ENCODE results near the gene DEXI.

DNA sequence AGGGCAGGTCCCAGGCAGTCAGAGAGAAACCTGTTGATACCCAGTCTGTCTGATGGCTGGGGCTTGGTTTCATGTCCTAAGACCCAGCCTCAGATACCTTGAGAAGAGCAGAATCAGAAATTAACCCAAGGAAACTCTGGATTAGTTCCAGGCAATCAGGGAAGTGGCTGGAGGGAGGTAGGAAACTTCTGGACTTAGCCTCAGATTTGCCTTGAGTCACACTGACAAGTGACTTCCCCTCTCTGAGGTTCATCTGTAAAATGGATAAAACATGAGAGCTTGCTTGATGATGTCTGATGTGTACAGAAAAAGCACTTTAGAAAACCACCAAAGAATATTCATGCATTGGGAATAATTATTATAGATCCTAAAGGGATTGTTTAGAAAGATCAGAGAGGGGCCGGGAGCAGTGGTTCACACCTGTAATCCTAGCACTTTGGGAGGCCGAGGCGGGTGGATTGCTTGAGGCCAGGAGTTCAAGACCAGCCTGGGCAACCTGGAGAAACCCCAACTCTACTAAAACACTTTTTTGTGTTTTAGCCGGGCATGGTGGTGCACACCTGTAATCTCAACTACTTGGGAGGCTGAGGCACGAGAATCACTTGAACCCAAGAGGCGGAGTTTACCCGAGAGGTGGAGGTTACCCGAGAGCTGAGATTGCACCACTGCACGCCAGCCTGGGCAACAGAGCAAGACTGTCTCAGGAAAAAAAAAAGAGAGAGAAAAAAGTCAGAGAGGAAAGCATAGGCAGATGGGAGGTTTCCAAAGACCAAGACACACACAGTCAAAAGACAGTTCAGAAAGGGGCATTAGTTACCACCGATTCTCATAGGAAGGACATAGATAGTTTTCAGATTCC lies 61.4 kb downstream of the DEXI start:
- TF ChIP-seq, protein P1, sequence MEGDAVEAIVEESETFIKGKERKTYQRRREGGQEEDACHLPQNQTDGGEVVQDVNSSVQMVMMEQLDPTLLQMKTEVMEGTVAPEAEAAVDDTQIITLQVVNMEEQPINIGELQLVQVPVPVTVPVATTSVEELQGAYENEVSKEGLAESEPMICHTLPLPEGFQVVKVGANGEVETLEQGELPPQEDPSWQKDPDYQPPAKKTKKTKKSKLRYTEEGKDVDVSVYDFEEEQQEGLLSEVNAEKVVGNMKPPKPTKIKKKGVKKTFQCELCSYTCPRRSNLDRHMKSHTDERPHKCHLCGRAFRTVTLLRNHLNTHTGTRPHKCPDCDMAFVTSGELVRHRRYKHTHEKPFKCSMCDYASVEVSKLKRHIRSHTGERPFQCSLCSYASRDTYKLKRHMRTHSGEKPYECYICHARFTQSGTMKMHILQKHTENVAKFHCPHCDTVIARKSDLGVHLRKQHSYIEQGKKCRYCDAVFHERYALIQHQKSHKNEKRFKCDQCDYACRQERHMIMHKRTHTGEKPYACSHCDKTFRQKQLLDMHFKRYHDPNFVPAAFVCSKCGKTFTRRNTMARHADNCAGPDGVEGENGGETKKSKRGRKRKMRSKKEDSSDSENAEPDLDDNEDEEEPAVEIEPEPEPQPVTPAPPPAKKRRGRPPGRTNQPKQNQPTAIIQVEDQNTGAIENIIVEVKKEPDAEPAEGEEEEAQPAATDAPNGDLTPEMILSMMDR (IDR thresholded peaks at IDR 0.05 in 4 of 5, conservative IDR thresholded peaks at IDR 0.05 in 1 of 5) = no peak
- TF ChIP-seq POLR2A (IDR thresholded peaks at IDR 0.05) = no peak
